HCT116 (cell line): ENCODE results near the gene FNIP2. TPM values are rescaled to one million over a fixed set of nuclear protein-coding genes. Genes with fewer than 3 reads are reported as not detected.
"Not testable (repeated sequence)": the region's sequence is repeated elsewhere in the genome, so short reads cannot be mapped to it uniquely, and the experiment has no call there.

ENCODE experiments used
- ATAC-seq: fragments of 200-7000 bp; cut with Tn5 transposase; 2 replicates; pipeline ENCODE4 v1.9.1; 2020; ENCODE audit warnings: mild to moderate bottlenecking, moderate library complexity
- BruUV-seq: library from RNA; stranded (reverse); fragments of 400-500 nt; replicated peaks from 2 replicates; lab custom pipeline; 2021; lab: Mats Ljungman, UMichigan
- CTCF ChIA-PET: fragments of 300-600 bp; sonication (Branson Sonifier 250); formaldehyde crosslinking; loops from one replicate; lab custom pipeline; 2021; ENCODE audit warnings: antibody characterized with exemption; lab: Charles Lee
- POLR2A ChIA-PET: fragments of 300-600, 350-600 bp; sonication (Branson Sonifier 250); formaldehyde crosslinking; loops from one replicate; lab custom pipeline; 2021; ENCODE audit warnings: antibody characterized with exemption; lab: Charles Lee
- RAD21 ChIA-PET, 2 experiments: fragments of 300-600 bp; sonication (Branson Sonifier 250); formaldehyde crosslinking; loops; one replicate each; lab custom pipeline; 2023; ENCODE audit warnings: low total read pairs in 2 of 2; ENCODE audit not compliant: uncharacterized antibody in 2 of 2, unreplicated experiment in 2 of 2, low non-redundant PET in 1 of 2; lab: Charles Lee
- DNase-seq: peaks from one replicate; pipeline ENCODE4 v3.0.0-alpha.2; 2010; ENCODE audit warnings: low read depth, low spot score
- H2AFZ ChIP-seq: fragments of 200-600 bp; shearing (Covaris generic), sonication (generic); 2 replicates; pipeline ENCODE4 v1.6.1; 2017; ENCODE audit warnings: low read depth, mixed run types, mixed read lengths, antibody characterized with exemption, low read length; ENCODE audit not compliant: poor library complexity, severe bottlenecking
- H3K27ac ChIP-seq: 2 replicates; pipeline ENCODE4 v1.5.1; 2012; ENCODE audit warnings: low read depth, low read length
- H3K27me3 ChIP-seq: fragments of 200-600 bp; sonication (generic); 2 replicates; pipeline ENCODE4 v1.6.1; 2016; ENCODE audit warnings: mixed run types, low read length, mixed read lengths; ENCODE audit not compliant: insufficient read depth
- H3K36me3 ChIP-seq, 2 experiments: fragments of 200-500 bp in 1 of 2; fragments of 200-600 bp in 1 of 2; sonication (Bioruptor generic) in 1 of 2; sonication (generic) in 1 of 2; 2 replicates each; pipeline versions ENCODE4 v1.5.1 to v1.6.1; 2014 to 2016; ENCODE audit warnings: low read length in 2 of 2, inconsistent platforms in 1 of 2, mixed read lengths in 1 of 2, mixed run types in 1 of 2; ENCODE audit not compliant: insufficient read depth in 2 of 2, control insufficient read depth in 1 of 2
- H3K4me1 ChIP-seq, 2 experiments: fragments of 200-600 bp in 1 of 2; sonication (generic) in 1 of 2; 2 replicates each; pipeline versions ENCODE4 v1.5.1 to v1.6.1; 2012 to 2017; ENCODE audit warnings: low read length in 2 of 2, inconsistent platforms in 1 of 2, mild to moderate bottlenecking in 1 of 2, mixed read lengths in 1 of 2, mixed run types in 1 of 2, moderate library complexity in 1 of 2; ENCODE audit not compliant: insufficient read depth in 2 of 2, control insufficient read depth in 1 of 2
- H3K4me2 ChIP-seq: fragments of 200-600 bp; sonication (generic); 2 replicates; pipeline ENCODE4 v1.6.1; 2017; ENCODE audit warnings: mixed run types, low read length, mixed read lengths
- H3K4me3 ChIP-seq, 2 experiments: fragments of 200-600 bp in 1 of 2; sonication (generic) in 1 of 2; replicated peaks in 1 of 2; 2 replicates each; pipeline ENCODE4 v1.5.1; 2011 to 2016; ENCODE audit warnings: low read length in 2 of 2, control low read depth in 1 of 2, low read depth in 1 of 2, mild to moderate bottlenecking in 1 of 2, mixed read lengths in 1 of 2, mixed run types in 1 of 2
- H3K79me2 ChIP-seq: fragments of 200-600 bp; sonication (generic); 2 replicates; pipeline ENCODE4 v1.6.1; 2017; ENCODE audit warnings: mild to moderate bottlenecking, mixed run types, low read length, moderate library complexity, mixed read lengths; ENCODE audit not compliant: insufficient read depth
- H3K9ac ChIP-seq: fragments of 200-600 bp; sonication (generic); 2 replicates; pipeline ENCODE4 v1.6.1; 2016; ENCODE audit warnings: low read length, mixed read lengths
- H3K9me2 ChIP-seq: fragments of 200-600 bp; sonication (generic), shearing (Covaris generic); 2 replicates; pipeline ENCODE4 v1.6.1; 2017; ENCODE audit warnings: mixed run types, mild to moderate bottlenecking, moderate library complexity; ENCODE audit not compliant: insufficient read depth
- H3K9me3 ChIP-seq, 2 experiments: fragments of 200-500 bp in 1 of 2; fragments of 200-600 bp in 1 of 2; sonication (Bioruptor generic) in 1 of 2; sonication (generic) in 1 of 2; 2 replicates each; pipeline ENCODE4 v1.6.1; 2014 to 2017; ENCODE audit warnings: low read length in 2 of 2, mixed read lengths in 2 of 2, inconsistent platforms in 1 of 2, low read depth in 1 of 2, mild to moderate bottlenecking in 1 of 2, mixed run types in 1 of 2, moderate library complexity in 1 of 2; ENCODE audit not compliant: control insufficient read depth in 1 of 2, insufficient read depth in 1 of 2
- H4K20me1 ChIP-seq: fragments of 200-600 bp; sonication (generic), shearing (Covaris generic); 2 replicates; pipeline ENCODE4 v1.6.1; 2017; ENCODE audit warnings: mixed run types, mild to moderate bottlenecking, moderate library complexity; ENCODE audit not compliant: insufficient read depth
- CTCF ChIP-seq, 3 experiments: fragments of 200-600 bp in 1 of 3; sonication (generic) in 1 of 3; IDR thresholded peaks in 2 of 3; conservative IDR thresholded peaks in 1 of 3; 2 replicates each; pipeline ENCODE4 v1.5.1; 2012 to 2017; ENCODE audit warnings: low read depth in 2 of 3, low read length in 2 of 3, antibody characterized with exemption in 1 of 3, borderline replicate concordance in 1 of 3, control low read depth in 1 of 3, mild to moderate bottlenecking in 1 of 3, mixed read lengths in 1 of 3, mixed run types in 1 of 3, moderate library complexity in 1 of 3; ENCODE audit not compliant: insufficient read depth in 1 of 3
- EGR1 ChIP-seq: IDR thresholded peaks from 2 replicates; pipeline ENCODE4 v1.6.1; 2012; ENCODE audit warnings: low read depth
- ELF1 ChIP-seq: IDR thresholded peaks from 2 replicates; pipeline ENCODE4 v1.6.1; 2012; ENCODE audit warnings: low read depth, borderline replicate concordance
- EZH2 ChIP-seq: fragments of 200-600 bp; sonication (generic); IDR thresholded peaks from 2 replicates; pipeline ENCODE4 v1.6.1; 2017; ENCODE audit warnings: antibody characterized with exemption, mixed run types
- FOSL1 ChIP-seq: IDR thresholded peaks from 2 replicates; pipeline ENCODE4 v1.6.1; 2012; ENCODE audit warnings: low read depth
- POLR2A ChIP-seq: IDR thresholded peaks from 2 replicates; pipeline ENCODE4 v1.7.0; 2011; ENCODE audit warnings: borderline replicate concordance; ENCODE audit not compliant: insufficient read depth, insufficient read length; ENCODE audit errors: extremely low read depth
- RAD21 ChIP-seq: IDR thresholded peaks from 2 replicates; pipeline ENCODE4 v1.6.1; 2012; ENCODE audit warnings: low read depth, mild to moderate bottlenecking
- REST ChIP-seq: IDR thresholded peaks from 2 replicates; pipeline ENCODE4 v1.6.1; 2012; ENCODE audit warnings: low read depth
- SRF ChIP-seq: IDR thresholded peaks from 2 replicates; pipeline ENCODE4 v1.6.1; 2012; ENCODE audit warnings: low read depth
- ZBTB33 ChIP-seq: IDR thresholded peaks from 2 replicates; pipeline ENCODE4 v1.6.1; 2011; ENCODE audit warnings: mild to moderate bottlenecking, low read length, moderate library complexity; ENCODE audit not compliant: insufficient replicate concordance; ENCODE audit errors: extremely low read depth
- ZFX ChIP-seq: fragments of 450-650 bp; IDR thresholded peaks from 2 replicates; pipeline ENCODE4 v1.6.1; 2017
- intact Hi-C: fragments of 100-400 bp; cut with micrococcal nuclease; formaldehyde crosslinking; loops from 2 replicates; pipeline ENCODE4 v1.10.0; 2022
- total RNA-seq: library from RNA; stranded (reverse); gene quantifications from one replicate; pipeline ENCODE4 v1.2.1, GENCODE V29; 2021; ENCODE audit not compliant: unreplicated experiment

The FNIP2 gene
- total RNA-seq, 1 experiment from 2014 or later, result 4.8 TPM

GRCh38 chr4:158759539-158759938, 9.3 kb upstream of the FNIP2 start:
- H4K20me1 ChIP-seq, RAD21 ChIA-PET, H3K4me3 ChIP-seq, DNase-seq, H3K27me3 ChIP-seq, BruUV-seq, H3K79me2 ChIP-seq, H3K36me3 ChIP-seq, CTCF ChIA-PET, H3K9ac ChIP-seq, H3K9me3 ChIP-seq, POLR2A ChIA-PET, H3K9me2 ChIP-seq, H3K4me2 ChIP-seq, H3K4me1 ChIP-seq, ATAC-seq, H3K27ac ChIP-seq, intact Hi-C loops, H2AFZ ChIP-seq: not testable (repeated sequence)

GRCh38 chr4:158760866-158761265, 8.0 kb upstream of the FNIP2 start:
- no peak for TF ChIP-seq ZBTB33
- no peak for TF ChIP-seq EZH2
- no peak for TF ChIP-seq EGR1
- TF ChIP-seq ZFX, result no peak
- no peak for TF ChIP-seq ELF1
- TF ChIP-seq POLR2A, result no peak
- no peak for TF ChIP-seq REST
- no peak for TF ChIP-seq FOSL1
- TF ChIP-seq RAD21, result no peak
- TF ChIP-seq CTCF (IDR thresholded peaks at IDR 0.05 in 2 of 3, conservative IDR thresholded peaks at IDR 0.05 in 1 of 3; ENCODE audit: borderline replicate concordance in 1 of 3, insufficient read depth in 1 of 3, low read depth in 2 of 3, low read length in 2 of 3), result no peak
- no peak for TF ChIP-seq SRF
- H3K27me3 ChIP-seq, result no peaks in the 10 kb centered on the region
- intact Hi-C loops, result no loop called here
- H4K20me1 ChIP-seq, result no peaks in the 10 kb centered on the region
- H3K4me3 ChIP-seq, result no peak overlapping the region
- H3K9me2 ChIP-seq, result no peaks in the 10 kb centered on the region
- no peaks in the 10 kb centered on the region for H3K9me3 ChIP-seq
- no peak overlapping the region for H2AFZ ChIP-seq
- H3K79me2 ChIP-seq, result no peaks in the 10 kb centered on the region
- no peaks in the 10 kb centered on the region for H3K36me3 ChIP-seq
- ChIA-PET POLR2A (no interaction called here), CTCF (no interaction called here), RAD21 (no interaction called here)
- DNase-seq (no peak), ATAC-seq (no peak)
- no TSS peak for BruUV-seq
- no peak overlapping the region for H3K4me2 ChIP-seq
- no peak overlapping the region for H3K9ac ChIP-seq
- H3K4me1 ChIP-seq, result no peaks in the 10 kb centered on the region
- H3K27ac ChIP-seq, result no peak overlapping the region
